NCI-H1417 (cell line): ENCODE measurements around the gene FYN.
"Not testable (repeated sequence)": the region's sequence is repeated elsewhere in the genome, so short reads cannot be mapped to it uniquely, and the experiment has no call there.

Experiments
- DNase-seq, 3 experiments: peaks; one replicate each; lab custom pipeline; 2025; lab: John Stamatoyannopoulos, UW

The FYN gene

DNA sequence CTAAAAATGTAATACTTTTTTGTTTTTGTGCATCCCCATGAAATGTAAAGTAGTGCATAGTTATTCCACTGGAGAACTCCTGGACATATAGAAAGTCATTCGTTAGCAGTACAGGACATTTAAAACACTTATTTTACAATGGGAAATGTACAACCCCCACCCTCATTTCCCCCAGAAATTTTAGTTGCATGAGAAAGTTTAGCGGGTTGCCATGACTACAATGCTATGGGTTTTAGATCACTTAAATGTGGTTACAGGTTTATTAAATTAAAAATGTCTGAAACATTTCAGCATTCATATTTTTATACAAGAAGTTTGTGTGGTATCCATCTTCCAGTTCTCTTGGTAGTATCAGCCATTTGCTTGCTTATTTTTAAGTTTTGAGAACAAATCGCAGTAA lies 212.7 kb downstream of the FYN start:
- DNase-seq, result no peak

DNA sequence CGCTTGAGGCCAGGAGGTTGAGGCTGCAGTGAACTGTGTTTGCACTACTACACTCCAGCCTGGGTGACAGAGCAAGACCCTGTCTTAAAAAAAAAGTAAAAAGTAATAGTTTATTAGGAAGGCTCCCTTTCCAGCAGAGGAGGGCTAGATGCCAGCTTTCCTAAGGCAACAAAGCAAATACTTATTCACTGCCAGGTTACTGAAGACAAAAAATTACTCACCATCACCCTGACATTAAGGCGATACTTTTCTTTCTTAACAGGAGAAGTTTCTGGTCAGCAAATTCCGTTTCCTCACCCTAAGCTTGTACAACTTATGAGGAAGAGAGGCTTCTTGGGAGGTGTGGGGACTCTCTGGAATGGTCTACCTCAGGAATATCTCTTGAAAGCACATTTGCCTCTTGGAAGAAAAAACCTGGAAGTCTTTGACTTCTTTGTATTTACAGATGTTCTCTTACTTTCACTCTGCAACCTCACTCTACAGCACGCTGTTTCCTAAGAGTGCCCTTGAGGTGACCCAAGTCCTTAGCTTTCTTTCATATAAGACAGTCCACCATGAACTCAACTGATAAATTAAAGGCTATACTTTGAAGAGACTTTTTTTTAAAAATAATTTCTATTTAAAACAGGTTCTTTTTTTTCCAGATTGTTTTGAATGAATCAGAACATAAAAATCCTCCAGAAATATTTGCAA lies 214.6 kb downstream of the FYN start:
- DNase-seq, result no peak

DNA sequence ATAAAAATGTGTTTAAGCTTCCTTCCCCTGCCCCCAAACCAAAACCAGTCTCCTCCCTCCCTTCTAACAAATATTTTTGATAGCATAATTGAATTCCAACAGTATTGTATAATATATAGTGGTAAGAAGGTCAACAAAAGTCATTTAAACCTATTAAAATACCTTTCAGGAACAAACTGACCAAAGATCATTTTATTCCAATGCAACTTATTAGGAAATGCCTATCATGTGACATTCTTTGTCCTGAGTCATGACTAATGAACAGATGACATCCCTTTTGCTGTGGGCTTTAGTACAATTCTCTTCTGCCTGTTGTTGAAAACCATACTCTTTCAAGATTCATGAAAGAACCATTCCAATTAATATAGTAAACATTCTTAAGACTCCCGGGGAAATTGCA lies 216.1 kb downstream of the FYN start:
- DNase-seq, result no peak

GRCh38 chr6:111653979-111654378 lies 219.3 kb downstream of the FYN start:
- peak; percentile 30 to 82 (median 64) for DNase-seq

- DNase-seq, result peak in 2 of 3 experiments; percentile 51 to 60
Observed at GRCh38 chr6:111653434-111653833, 219.8 kb downstream of the FYN start.

GRCh38 chr6:111652156-111652555 lies 221.1 kb downstream of the FYN start:
- peak in 1 of 3 experiments; percentile 40 for DNase-seq

DNA sequence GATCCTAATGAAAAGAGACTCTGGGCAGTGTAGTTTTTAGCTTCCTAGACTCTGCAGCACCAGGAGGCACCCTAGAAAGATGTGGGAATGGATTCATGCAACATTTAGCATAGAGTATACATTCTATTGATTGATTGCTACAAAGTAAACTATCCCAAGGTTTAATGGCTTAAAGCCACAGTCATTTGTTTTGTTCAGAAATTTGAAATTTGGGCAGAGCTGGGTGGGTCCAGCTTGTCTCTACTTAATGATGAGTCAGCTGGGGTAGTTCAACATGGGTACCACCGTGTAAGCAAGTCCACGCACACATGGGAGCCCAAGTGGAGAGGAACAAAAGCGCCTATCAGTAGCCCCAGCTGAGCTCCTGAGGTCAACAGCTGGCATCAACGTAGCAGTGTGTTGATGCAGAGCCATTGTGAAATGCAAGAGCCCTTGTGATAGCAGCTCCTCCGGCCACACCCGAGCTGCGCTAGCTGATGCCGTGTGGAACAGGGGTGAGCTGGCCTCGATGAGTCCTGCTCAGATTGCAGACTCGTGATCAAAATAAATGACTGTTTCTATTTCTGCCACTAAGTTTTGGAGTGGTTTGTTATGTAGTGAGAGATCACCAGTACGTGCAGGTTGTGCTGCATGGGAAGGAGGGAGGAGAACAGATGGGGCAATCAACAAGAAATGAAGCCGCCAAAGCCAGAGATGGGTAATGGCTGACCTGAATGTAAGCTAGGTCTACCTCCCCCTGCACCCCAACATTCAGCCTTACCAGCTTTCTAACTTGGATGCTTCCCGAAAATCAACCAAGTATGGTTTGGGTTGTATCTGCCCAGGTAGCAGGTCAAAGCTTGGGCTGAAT lies 221.8 kb downstream of the FYN start:
- peak in 1 of 3 experiments; percentile 96 for DNase-seq

GRCh38 chr6:111650049-111650448 lies 223.2 kb downstream of the FYN start:
- DNase-seq, result no peak

DNA sequence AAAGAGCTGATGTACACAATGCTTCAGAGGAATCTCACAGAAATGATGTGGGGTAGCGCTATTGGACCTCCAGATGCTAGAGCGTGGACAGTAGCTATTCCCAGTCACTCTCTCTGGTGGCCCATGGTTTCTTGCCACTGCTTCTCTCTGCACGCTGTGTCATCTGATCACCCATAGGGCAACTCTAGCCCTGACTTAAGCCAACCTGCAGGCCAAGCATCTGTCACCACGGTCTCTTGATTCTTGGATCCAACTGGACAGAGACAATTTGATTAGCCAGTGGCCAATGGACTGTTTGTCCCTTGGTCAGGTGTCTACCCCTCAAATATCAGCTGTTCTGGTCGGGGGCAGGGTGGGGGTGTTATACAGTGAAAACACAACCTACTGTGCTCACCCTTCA lies 225.2 kb downstream of the FYN start:
- no peak for DNase-seq

DNA sequence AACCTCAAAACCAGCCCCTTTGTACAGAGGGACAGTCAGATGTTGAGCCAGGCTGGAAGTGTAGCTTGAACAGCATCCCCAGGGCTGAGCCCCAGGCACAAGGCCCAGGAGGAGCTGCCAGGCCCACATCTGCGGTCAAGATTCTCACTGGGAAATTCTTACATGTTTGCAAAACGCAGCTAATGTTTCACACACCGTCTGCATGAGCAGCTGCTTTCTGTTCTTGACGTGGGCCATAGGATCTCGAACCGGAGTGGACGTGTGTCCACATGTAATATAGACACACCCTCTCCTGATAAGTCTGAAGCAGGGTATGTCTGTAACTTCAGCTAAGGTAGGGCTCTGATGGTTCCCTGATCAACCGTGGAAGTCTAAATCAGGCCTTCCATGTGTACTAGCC lies 226.3 kb downstream of the FYN start:
- peak in 1 of 3 experiments; percentile 35 for DNase-seq

DNA sequence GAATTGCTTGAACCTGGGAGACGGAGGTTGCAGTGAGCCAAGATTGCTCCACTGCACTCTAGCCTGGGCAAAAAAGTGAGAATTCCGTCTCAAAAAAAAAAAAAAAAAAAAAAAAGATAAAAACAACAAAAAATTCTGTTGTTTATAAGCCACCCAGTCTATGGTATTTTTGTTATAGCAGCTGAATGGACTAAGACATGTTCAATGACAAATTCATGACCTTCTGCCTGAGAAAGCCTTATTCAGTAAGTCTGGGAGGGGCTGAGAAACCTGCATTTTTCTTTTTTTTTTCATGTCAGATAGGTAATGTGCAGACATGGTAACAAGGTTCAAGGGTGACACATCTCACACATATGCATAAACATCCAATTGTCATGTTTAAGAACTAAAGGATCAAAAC lies 227.2 kb downstream of the FYN start:
- no peak for DNase-seq

DNA sequence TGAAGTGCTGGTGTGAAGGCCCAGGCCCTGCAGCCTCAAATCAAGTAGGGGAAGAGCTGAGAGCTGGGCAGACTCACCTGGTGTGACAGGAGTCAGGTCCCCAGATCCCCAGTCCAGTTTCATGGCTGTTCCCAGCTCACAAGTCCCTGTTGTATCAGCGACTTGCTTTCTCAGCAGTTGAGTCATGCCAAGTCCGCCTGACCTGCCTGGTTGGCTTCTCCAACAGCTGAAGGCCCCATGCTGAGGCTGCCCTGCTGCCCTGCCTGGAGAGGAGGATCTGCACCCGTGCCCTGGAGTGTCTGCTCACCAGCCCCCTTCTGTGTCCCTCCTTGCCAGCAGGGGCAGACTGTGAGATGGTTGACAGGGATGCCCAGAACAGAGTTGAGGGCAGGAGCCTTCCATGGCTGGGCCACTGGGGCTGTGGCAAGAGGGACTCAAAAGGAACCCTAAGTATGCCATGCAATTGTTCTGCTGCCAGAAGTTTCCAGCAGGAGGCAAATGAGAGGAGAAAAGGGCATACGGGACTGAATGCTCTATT lies 228.3 kb downstream of the FYN start:
- DNase-seq, result no peak

- DNase-seq, result peak; percentile 27 to 62 (median 57)
Observed at GRCh38 chr6:111642463-111643158, 230.6 kb downstream of the FYN start.

DNA sequence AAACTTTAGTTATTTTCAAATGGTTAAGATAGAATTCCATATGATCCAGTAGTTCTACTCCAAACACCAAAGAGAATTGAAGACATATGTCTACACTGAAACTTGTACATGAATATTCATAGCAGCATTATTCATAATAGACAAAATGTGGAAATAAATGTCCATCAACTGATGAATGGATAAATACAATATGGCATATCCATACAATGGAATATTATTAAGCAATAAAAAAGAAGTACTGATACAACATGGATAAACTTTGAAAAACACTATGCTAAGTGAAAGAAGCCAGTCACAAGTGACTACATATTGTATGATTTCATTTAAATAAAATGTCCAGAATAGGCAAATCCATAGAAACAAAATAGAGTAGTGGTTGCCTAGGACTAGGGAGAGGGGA lies 234.0 kb downstream of the FYN start:
- DNase-seq, result no peak

DNA sequence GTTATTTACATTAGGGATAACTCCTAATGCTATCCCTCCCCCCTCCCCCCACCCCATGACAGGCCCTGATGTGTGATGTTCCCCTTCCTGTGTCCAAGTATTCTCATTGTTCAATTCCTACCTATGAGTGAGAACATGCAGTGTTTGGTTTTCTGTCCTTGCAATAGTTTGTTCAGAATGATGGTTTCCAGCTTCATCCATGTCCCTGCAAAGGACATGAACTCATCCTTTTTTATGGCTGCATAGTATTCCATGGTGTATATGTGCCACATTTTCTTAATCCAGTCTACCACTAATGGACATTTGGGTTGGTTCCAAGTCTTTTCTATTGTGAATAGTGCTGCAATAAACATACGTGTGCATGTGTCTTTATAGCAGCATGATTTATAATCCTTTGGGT lies 238.3 kb downstream of the FYN start:
- not testable (repeated sequence) for DNase-seq

- DNase-seq, result no peak
Observed at GRCh38 chr6:111633822-111634221, 239.4 kb downstream of the FYN start.

DNA sequence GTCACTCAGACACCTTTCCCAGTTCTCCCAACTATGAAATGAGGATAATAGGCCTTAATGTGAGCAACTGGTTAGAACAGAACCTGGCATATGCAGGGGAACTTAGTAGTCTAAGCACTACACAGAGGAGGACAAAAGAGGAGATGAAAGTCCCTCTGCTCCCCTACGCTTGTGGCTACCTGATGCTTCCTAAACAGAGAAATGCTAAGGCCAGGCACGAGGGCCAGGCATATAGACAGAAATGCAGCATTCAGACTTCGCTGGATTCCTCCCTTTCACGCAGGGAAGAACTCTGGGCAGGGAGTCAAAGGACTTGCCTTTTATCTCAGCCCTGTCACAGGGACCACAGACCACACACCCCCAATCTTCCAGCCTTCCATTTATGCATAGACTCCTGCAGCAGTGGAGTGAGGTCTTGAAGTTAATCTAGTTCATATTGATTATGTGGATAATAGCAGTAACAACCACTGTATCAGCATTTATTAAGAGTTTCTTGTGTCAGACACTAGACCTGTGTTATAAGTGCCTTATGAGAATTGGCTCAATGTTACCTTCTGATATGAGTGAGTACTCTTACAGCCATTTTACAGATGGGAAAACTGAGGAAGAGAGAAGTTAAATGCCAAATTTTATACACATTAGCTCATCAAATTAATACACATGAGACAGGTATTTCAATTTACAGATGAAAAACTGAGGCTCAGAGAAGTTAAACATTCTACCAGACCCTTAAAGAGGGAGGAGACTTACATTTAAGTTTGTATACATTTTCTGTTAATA lies 240.6 kb downstream of the FYN start:
- no peak for DNase-seq

- peak in 1 of 3 experiments; percentile 90 for DNase-seq
Observed at GRCh38 chr6:111631903-111632460, 241.3 kb downstream of the FYN start.

GRCh38 chr6:111631018-111631417 lies 242.2 kb downstream of the FYN start:
- DNase-seq, result no peak

- no peak for DNase-seq
Observed at GRCh38 chr6:111628142-111628850, 245.0 kb downstream of the FYN start.

DNA sequence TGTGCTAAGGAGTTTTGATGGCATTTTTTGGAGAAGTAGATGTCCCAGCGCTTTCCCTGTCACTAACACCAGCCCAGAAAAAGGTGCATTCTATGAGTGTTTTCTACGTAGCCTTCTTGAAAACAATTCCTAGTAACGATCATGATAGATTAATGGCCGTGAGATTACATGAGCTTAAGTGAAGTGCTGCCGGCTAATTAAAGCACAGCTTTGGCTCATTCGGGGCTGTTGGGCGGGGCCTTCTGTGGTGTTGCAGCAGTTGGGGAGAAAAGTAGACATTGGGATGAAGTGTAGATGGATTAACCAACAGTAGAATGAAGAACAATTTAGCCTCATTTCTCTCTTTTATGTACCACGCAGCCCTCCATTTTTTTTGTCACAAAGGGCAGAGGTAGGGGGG lies 246.8 kb downstream of the FYN start:
- DNase-seq, result peak in 1 of 3 experiments; percentile 65
